Astrocyte (in vitro differentiated cells and primary cell): ENCODE measurements around the gene CEACAM21.

ENCODE experiments used
- CTCF ChIP-seq: IDR thresholded peaks from 2 replicates; pipeline ENCODE4 v1.5.1; 2011; ENCODE audit warnings: low read depth, mild to moderate bottlenecking, inconsistent platforms, low read length, moderate library complexity; ENCODE audit not compliant: insufficient read depth
- EZH2 ChIP-seq: IDR thresholded peaks from 2 replicates; pipeline ENCODE4 v1.6.1; 2012; ENCODE audit warnings: mild to moderate bottlenecking, low read length, inconsistent platforms; ENCODE audit not compliant: insufficient read depth

GRCh38 chr19:41591951-41592562, 16.1 kb downstream of the CEACAM21 start:
- TF ChIP-seq CTCF, result no peak
- TF ChIP-seq EZH2, result no peak
